ENCODE results near the gene STXBP6. TPM values are rescaled to one million over a fixed set of nuclear protein-coding genes. Genes with fewer than 3 reads are reported as not detected.
A peak's percentile ranks its signal among the peaks of the same experiment; 100 is the strongest.

The STXBP6 gene
- total and polyA plus RNA-seq, 2 experiments from 2014 or later, result 3.8 to 6.4 TPM

DNA sequence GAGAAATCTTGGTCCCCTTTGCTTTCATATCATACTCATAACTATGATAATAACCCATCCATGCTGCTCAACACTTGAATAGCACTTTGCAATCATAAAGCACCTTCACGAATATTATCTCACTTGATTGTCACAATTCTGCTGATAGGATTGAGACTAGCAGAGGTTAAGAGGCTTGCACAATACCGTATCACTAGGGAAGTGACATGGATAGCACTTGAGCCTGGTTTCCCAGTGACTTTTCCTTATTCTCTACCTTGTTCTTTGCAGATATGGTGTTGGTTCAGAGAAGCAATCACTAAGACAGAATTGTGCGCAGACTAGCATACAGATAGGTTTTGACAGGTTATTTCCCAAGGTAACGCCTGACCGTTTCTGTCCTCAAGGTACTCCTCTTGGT lies 229.3 kb downstream of the STXBP6 start:
- no peak for DNase-seq (ENCODE audit: low read depth in 1 of 2, low spot score in 1 of 2)
- H3K36me3 ChIP-seq, result no peaks in the 10 kb centered on the region

DNA sequence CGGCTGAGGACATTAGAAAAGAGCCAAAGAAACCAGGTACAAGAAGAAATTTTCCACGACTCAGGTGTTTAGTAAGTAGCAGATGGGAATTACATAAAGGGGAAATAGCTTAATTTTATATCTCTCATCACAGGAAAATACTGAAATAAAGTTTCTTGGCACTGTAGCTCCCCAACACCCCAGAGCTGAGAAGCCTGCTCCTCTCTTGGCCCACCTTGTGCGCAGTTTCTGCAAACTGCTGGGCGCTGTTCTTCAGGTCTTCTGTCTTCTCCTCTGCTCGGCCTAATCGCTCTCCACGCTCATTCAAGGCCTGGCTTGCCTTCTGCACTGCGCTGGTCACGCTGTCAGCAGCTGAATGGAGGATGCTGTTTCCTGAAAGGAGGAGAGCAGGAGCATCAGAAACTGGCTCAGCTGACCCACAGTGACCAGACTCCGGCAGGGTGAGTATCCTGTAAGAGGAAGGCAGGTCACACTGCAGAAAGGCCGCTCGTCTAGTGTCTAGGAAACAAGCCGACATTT lies 231.1 kb downstream of the STXBP6 start:
- TF ChIP-seq, protein P1, sequence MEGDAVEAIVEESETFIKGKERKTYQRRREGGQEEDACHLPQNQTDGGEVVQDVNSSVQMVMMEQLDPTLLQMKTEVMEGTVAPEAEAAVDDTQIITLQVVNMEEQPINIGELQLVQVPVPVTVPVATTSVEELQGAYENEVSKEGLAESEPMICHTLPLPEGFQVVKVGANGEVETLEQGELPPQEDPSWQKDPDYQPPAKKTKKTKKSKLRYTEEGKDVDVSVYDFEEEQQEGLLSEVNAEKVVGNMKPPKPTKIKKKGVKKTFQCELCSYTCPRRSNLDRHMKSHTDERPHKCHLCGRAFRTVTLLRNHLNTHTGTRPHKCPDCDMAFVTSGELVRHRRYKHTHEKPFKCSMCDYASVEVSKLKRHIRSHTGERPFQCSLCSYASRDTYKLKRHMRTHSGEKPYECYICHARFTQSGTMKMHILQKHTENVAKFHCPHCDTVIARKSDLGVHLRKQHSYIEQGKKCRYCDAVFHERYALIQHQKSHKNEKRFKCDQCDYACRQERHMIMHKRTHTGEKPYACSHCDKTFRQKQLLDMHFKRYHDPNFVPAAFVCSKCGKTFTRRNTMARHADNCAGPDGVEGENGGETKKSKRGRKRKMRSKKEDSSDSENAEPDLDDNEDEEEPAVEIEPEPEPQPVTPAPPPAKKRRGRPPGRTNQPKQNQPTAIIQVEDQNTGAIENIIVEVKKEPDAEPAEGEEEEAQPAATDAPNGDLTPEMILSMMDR (IDR thresholded peaks at IDR 0.05; ENCODE audit: low read depth, low read length), result no peak
- H3K4me3 ChIP-seq, result no peak overlapping the region
- no peaks in the 10 kb centered on the region for H3K36me3 ChIP-seq
- no peaks in the 10 kb centered on the region for H3K9me3 ChIP-seq (ENCODE audit: low read depth)
- peaks cover 2% of the 10 kb centered on the region for H3K27me3 ChIP-seq
- DNase-seq (ENCODE audit: low read depth in 1 of 2, low spot score in 1 of 2), result no peak
- no peak overlapping the region for H3K27ac ChIP-seq
- peaks cover 5% of the 10 kb centered on the region for H3K4me1 ChIP-seq (ENCODE audit: low read depth)

More for the DNA sequence above, 229.3 kb downstream of the STXBP6 start:
- H3K4me1 ChIP-seq (ENCODE audit: low read depth), result peaks cover 5% of the 10 kb centered on the region
- no peak overlapping the region for H3K4me3 ChIP-seq
- H3K9me3 ChIP-seq (ENCODE audit: low read depth), result no peaks in the 10 kb centered on the region
- TF ChIP-seq, protein P1 (IDR thresholded peaks at IDR 0.05; ENCODE audit: low read depth, low read length), result no peak
- H3K27me3 ChIP-seq, result no peaks in the 10 kb centered on the region
- no peak overlapping the region for H3K27ac ChIP-seq

DNA sequence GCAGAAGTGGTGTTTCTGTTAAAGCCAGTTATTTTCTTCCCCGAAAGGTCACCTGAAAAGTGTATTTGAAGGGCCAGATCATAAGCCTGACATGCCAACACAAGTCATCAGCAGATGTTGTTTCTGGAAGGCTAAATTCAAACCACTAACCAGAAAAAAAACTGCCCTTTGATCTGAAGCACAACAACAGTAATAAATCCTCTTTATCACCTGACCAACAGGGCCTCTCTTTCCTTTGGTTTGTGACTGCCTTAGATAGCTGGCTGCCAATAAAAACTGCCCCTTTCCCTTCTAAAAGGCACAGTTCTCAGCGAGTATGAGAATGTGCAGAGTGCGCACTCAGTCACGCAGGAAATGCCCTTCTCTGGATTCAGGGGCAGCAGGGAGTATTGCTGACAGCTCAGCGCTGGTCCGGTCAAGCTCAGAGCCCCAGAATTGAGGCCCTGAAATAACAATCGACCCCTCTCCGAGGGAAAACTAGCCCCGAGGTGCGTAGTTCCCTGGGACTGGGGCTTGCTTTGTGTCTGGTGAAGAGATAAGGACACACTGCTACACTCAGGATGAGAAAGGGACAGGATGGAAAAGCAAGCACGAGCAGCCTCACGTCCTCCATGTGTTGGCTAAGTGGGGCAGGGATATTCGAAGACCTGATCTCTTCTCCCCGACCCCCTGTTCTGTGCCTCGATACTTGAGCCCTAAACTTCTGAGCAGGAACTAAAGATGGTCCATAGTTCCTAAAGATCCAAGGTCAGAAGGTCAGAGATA lies 231.7 kb downstream of the STXBP6 start:
- Histone ChIP-seq H3K4me3 (no peak overlapping the region), H3K27me3 (peaks cover 8% of the 10 kb centered on the region), H3K9me3 (ENCODE audit: low read depth) (no peaks in the 10 kb centered on the region), H3K4me1 (ENCODE audit: low read depth) (peaks cover 5% of the 10 kb centered on the region), H3K36me3 (no peaks in the 10 kb centered on the region), H3K27ac (no peak overlapping the region)
- peak in 1 of 2 donors; percentile 9 for DNase-seq (ENCODE audit: low read depth in 1 of 2, low spot score in 1 of 2)
- TF ChIP-seq, protein P1 (IDR thresholded peaks at IDR 0.05; ENCODE audit: low read depth, low read length), result no peak

DNA sequence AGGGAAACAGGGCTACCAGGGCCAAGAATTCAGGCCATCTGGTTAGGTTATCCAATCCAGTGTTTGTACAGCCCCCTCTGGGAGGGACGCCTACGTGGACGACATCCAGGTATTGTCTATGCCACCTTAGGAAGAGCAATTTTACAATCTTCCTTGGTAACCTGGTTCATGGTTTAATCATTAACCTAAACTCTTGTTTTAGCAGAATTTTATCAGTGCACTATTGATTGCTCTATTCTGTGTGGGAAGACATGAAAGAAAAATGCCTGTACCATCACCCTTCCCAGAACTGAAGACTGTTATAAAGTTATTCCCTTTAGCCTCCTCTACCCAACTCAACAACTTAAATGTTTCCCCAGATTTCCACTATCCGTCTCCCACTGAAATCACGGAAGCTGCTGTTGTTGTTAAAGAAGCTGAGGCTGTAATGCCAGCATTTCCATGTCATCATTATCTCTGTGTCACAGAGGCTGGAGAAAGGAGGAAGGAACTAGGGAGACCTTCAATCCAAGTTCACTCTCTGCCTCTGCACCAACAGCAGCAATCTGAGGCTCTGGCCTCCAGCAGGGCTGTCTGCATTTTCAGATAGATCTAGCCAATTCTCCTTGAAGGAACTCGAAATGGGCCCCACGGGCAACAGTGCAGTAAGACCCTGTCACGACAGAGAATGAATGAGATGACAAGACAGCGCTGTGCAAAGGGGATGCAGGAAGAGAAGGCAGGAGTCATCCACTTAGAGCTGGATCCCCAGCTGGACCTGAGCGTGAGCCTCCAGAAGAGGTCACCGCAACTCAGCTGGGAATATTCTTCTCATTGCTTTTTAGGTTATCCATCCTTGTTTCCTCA lies 232.5 kb downstream of the STXBP6 start:
- TF ChIP-seq, protein P1 (IDR thresholded peaks at IDR 0.05; ENCODE audit: low read depth, low read length), result peak; percentile 69
- H3K4me1 ChIP-seq (ENCODE audit: low read depth), result peaks cover 5% of the 10 kb centered on the region
- H3K27me3 ChIP-seq, result peaks cover 16% of the 10 kb centered on the region
- H3K9me3 ChIP-seq (ENCODE audit: low read depth), result no peaks in the 10 kb centered on the region
- no peaks in the 10 kb centered on the region for H3K36me3 ChIP-seq
- DNase-seq (ENCODE audit: low read depth in 1 of 2, low spot score in 1 of 2), result peak; percentile 41 to 64
- H3K27ac ChIP-seq, result no peak overlapping the region
- no peak overlapping the region for H3K4me3 ChIP-seq

DNA sequence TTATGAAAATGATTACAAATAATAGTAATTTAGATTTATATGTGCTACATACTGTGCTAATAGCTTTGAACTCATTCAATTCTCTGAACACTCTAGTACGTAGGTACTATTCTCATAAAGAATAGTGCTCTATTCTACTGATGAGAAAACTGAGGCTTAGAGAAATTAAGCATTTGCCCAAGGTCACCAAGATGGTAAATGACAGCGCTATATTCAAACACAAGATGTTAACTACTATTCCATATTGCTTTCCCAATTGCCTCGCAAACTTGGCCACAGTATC lies 233.1 kb downstream of the STXBP6 start:
- H3K27ac ChIP-seq, result no peak overlapping the region
- TF ChIP-seq, protein P1 (IDR thresholded peaks at IDR 0.05; ENCODE audit: low read depth, low read length), result no peak
- H3K4me3 ChIP-seq, result no peak overlapping the region
- DNase-seq (ENCODE audit: low read depth in 1 of 2, low spot score in 1 of 2), result no peak
- no peaks in the 10 kb centered on the region for H3K36me3 ChIP-seq
- no peaks in the 10 kb centered on the region for H3K9me3 ChIP-seq (ENCODE audit: low read depth)
- H3K27me3 ChIP-seq, result peaks cover 16% of the 10 kb centered on the region
- peaks cover 5% of the 10 kb centered on the region for H3K4me1 ChIP-seq (ENCODE audit: low read depth)

Measured in cardiac muscle cell (in vitro differentiated cells and primary cell).